GM19328 (cell line): ENCODE measurements around the gene NF1.
"Not testable (repeated sequence)": the region's sequence is repeated elsewhere in the genome, so short reads cannot be mapped to it uniquely, and the experiment has no call there.

Source experiments
- ATAC-seq: cut with Tn5 transposase; IDR thresholded peaks from one replicate; pipeline ENCODE4 v1.9.1; 2021; ENCODE audit warnings: mild to moderate bottlenecking, moderate library complexity; ENCODE audit not compliant: unreplicated experiment

Gene NF1

DNA sequence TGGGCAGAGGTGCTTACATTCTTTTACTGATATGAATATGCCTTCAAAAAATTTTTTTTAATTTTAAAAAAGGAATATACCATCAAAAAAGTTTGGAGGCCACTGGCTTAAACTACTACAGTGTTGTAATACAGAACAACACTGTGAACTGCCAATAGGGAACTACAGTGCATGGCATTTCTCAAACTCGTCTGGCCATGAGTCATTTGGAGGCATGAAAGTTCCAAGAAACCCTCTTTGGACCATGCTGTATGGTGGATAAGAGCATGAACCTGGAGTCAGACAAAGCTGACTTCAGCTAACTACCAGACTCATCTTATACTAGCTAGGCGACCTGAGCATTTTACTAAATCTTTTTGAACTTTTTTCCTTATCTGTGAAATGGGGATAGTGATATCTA, 9.2 kb upstream of the NF1 start:
- no peak for ATAC-seq

DNA sequence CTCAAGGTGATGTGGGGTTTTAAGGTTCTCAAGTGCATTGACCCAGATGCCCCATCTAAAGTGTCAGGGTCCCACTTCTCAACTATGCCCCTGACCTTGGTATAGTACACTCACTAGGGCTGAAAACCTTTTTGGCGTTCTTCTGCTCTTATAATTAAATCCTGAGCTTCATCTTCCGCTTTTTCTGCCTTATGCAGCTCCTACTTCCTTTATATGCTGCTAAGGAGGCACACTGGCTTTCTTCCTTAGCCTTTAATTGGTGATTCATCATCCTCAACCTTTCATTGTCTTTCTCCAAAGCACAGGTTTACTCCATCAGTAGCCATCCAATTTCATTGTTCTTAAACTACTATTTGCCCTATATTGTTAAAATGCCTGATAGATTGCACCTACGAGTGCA, 5.3 kb upstream of the NF1 start:
- no peak for ATAC-seq

DNA sequence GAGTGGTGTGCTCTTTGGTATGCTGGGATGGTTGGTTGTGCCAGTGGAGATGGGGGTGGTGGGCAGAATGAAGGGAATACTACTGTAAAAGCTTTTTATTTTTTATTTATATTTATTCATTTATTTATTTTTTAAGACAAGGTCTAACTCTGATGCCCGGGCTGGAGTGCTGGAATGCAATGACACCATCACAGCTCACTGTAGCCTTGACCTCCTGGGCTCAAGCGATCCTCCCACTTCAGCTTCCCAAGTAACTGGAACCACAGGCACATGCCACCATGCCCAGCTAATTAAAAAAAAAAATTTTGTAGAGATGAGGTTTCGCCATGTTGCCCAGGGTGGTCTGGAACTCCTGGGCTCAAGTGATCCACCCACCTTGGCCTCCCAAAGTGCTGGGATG, 4.1 kb upstream of the NF1 start:
- ATAC-seq: not testable (repeated sequence)

DNA sequence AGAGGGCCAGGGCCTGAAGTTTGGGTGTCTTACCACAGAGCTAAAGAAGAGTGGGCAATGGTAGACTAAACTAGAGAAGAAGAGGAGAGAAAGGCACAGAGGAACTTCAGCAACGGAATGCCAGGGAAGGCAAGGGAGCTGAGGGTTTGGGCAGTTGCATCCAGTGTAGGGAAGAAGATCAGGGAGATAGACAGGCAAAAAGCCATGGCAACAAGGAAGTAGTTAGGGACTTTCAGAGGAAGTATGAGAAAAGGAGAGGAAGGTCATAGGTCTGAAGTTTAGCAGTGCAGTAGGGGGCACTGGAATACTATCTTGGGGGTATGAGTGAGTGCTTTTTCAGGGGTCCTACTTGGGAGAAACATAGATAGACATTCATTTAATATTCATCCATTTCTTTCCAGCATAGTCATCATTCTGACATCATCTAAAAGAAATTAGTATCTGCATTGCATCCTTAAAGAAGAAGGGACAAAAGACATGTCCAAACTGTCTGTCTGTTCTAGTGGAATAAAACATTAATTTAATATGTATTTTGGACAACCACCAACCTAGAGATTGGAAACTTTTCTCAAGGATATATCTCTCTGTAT, 2.2 kb upstream of the NF1 start:
- ATAC-seq: no peak

DNA sequence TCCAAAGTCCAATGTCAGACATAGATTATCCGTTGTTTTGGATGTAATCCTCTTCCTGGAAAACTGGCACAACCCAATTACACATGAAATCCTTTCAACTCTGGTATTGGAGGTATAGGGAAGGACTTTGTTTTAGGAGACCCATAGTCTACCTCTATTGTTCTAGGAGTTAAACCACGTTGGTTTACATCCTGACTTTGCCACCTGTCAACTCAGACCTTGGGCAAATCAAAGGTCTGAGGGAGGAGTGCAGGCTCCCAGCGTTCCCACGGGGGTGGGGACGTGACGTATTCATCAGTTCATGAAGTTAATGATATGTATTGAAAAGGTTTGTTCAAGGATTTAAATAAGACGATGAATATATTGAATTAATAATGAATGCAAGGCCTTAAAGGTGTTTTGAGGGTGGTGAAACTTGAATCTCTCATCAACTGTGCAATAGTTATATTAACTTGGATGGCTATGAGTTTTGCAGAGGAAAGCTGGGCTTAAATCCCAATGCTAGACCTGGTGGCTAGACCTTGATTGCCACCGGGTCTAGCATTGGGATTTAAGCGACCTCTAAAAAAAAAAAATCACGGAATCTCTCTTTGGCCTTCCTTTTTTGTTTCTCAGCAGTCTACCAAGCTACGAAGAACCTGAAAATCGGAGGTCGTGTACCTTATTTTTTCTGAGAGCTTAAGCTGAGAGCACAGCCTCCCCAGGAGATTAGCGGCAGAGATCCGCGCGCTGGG, 744 bp upstream of the NF1 start:
- no peak for ATAC-seq

DNA sequence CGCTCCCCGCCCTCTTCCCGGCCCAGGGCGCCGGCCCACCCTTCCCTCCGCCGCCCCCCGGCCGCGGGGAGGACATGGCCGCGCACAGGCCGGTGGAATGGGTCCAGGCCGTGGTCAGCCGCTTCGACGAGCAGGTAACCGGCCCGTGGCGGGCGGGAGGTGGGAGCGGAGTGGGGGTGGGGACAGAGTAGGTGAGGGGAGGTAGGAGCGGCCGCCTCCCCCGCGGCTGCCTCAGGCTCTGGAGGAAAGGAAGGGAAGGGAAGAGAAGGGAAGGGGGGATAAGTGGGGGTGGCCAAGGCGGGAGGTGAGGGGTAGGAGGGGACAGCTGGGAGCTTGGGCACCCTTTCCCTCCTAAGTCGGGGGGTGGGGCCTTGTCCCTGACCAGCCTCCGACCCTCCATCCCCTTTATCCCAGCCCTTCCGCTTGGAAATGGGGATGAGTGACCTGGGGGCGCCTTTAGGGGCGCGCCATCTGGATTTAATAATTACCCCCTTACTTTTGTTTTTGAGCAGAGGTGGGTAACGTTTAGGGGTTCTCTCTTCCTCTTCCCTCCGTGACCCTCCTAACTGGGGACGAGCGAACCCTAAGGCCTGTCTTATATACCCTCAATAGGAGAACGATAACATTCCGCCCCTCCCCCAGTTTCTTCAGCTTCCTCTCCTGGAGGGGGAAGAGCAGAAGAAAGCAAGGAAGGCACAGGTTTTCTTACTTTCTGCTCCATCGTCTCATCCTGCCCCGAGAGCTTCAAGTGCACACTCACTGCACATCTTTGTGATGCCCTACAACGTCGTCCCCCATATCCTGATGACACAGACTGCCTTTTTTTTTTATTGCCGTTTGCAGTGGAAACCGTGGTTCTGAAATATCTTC, 694 bp downstream of the NF1 start:
- no peak for ATAC-seq

DNA sequence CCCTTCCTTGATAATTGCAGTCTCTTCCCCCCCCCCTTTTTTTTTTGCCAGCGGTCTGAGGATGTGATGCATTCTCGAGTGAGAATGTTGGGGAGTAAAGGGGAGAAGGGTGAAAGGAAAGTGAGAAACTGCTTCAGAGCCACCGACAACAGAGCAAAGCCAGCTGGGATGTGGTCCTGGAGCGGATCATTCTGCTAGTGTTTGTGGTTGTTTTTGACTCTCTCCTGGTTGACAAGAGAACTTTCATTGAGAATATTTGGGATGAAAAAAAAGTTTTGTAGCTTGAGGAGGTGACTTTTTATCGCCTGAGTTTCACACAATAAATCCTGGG, 1.3 kb downstream of the NF1 start:
- ATAC-seq: no peak

DNA sequence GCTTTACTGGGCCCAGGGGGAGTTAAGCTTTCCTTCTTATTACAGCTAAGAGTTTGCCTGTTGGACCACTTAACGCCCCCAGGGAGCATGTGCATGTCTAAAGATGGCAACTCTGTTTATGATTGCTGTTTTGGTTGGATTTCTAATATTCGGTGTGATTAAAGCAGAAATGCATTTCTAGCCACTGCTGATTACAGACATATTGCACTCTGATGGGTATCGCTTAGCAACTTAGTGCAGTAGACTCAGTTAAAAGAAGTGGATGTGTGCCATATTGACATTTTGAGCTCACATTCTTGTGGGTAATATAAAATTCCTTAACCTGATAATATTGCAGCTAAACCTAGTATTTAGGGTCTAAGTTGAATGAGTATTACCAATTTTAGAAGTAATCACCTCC, 4.2 kb downstream of the NF1 start:
- ATAC-seq: no peak

DNA sequence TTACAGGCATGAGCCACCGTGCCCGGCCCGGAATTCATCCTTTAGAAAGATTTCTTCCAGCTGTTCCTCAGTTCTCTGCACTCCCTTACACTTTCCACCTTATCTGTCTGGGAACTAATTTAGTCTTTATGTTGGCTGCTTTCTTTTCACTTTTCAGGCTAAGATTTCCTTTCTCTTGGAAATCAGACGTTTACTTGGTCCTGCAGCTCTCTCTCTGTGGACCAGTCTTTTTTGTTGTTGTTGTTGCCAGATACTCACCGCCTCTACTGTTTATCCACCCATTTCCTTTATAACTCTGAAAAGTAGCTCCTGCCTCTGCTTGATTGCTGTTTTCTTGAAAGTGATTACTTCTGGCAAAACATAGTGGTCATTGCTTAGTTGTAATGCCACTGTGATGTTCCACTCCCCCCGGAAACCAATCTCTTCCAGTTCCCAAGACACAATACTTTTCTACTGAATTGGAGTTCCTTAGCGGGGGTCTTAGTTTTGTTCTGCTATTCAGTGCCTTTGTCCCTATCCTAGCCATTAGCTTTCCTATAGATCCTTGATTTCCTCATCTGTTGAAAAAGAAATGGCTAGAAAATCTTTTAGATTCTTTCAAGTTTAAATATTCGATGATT, 6.2 kb downstream of the NF1 start:
- no peak for ATAC-seq

DNA sequence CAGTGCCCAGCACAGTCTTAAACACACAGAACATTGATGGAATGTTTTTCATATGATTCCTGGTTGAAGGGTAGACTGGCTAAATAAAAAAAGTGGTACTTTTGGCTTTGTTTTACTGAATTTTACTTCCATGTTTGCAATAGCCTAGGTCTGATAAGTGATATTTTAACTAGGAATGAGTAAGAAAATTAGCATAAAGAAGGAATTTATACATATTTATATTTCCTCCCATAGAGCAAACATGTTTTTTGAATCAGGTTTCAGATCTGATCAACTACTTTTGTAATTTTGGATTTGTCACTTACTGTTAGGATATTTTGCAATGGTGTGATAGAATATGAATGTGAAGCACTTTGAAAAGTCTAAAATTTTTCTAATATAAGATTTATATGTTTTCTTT, 7.2 kb downstream of the NF1 start:
- ATAC-seq: no peak

DNA sequence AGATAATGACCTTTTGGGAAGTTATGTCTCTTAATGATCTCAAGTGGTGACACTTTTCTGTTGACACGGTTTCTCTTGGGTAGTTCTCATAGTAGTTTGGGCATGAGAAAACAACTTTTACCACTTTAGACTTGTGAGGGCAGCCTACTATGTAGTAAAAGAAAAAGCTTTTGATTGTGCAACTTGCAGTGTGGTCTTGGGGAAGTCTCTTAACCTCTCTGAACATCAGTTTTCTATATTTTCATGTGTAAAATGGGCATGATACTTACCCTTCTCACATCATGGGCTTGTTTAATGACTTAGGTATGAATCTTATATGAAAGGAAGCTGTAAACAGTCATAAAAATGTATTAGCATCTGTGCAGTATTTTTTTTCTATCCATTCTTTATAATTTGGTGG, 11.2 kb downstream of the NF1 start:
- ATAC-seq: no peak

DNA sequence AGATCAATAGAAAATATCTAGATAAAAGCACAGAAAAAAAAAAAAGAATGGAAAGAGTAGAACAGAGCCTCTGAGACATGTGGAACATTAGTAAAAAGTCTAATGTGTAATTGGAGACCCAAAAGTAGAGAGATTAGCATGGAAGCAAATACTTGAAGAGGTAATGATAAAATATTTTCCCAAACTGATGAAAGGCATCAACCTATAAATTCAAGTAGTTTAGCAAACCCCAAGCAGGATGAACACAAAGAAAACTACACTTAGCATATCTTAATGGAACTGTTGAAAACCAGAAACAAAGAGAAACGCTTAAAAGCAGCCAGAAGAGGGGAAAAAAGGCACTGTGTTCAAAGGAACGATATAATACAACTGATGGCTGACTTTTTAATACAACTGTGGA, 16.4 kb downstream of the NF1 start:
- no peak for ATAC-seq

DNA sequence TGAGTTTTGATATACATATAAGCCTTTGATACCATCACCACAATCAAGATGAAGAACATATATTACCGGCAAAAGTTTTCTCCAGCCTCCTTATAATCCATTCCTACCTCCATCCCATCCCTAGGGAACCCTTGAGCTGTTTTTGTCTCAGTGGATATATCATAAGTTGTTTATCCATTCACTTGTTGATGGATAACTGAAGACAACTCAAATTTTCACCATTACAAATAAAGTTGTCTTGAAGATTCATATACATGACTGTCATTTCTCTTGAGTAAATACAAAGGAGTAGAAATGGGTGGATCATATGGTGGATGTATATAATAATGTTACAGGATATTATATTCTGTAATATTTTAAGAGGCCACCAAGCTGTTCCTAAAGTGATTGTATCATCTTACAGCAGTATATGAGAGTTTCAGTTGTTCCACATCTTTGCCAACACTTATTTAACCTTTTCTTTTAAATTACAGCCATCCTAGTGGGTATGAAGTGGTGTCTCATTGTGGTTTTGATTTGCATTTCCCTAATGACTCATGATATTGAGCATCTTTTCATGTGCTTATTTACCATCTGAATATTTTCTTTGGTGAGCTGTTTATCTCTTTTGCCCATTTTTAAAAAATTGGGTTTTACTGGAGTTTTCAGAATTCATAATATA, 17.4 kb downstream of the NF1 start:
- no peak for ATAC-seq

DNA sequence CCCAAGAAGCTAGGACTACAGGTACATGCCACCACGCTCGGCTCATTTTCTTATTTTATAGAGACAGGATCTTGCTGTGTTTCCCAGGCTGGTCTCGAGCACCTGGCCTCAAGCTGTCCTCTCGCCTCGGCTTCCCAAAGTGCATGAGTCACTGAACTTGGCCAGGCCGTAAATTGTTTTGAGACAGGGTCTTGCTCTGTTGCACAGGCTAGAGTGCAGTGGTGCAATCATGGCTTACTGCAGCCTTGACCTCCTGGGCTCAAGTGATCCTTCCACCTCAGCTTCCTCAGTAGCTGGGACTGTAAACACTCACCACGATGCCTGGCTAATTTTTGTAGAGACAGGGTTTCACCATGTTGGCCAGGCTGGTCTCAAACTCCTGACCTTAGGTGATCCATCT, 18.6 kb downstream of the NF1 start:
- not testable (repeated sequence) for ATAC-seq

DNA sequence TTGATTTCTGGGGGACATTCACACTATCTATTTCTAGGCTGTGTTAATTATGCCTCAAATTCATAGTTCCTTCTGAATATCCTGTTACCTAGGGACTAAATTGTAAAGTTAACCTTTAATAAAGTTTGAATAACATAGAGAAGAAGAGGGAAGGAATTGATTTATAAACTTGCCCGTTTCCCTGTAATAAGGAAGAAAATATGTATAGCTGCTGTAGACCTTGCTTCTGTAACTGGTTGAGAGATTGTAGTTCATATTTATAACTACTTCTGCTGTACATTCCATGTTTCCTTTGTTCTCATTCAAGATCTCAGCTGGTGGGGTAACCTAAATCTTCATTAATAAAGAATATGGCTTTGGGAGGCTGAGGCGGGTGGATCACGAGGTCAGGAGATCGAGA, 19.2 kb downstream of the NF1 start:
- ATAC-seq: no peak

DNA sequence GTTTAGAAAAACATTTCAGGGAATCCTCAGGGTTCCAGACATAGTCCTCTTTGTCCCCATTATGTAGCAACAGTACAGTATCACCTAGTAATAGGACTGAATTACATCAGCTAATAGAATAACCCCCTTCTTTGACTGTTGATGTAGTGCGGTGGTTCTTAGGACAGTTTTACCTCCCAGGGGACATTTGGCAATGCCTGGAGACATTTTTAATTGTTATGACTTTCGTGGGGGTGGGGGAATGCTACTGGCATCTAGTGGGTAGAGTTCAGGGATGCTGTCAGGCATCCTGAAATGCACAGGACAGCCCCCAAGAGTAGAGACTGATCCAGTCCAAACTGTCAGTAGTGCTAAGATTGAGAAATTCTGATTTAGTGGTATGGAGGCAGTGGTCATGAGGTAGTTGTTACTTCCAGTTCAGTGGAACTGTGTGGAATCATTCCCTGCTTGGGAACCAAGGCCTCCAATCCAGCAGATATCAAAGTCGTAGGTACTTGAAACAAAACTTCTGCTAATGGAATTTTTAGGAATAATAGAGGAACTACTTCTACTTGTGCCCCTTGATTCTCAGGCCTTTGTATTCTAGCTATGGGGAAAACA, 20.3 kb downstream of the NF1 start:
- no peak for ATAC-seq

DNA sequence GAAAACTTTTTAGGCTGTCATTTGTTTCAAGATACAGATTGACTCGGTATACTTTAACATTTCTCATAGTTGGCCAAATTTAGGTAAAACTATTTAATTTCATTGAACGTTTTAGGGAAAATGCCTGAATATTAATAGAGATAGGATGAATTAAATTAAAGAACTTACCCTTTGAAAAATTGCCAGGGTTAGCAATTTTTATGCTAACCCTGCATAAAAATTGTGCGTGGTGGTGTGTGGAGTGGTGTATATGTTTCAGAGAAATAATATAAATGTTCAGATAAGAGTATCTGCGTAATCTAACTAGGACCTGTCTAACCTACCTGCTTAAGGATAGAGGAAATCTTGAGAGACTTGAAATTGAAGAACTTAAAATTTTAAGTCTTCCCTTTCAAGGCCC, 21.4 kb downstream of the NF1 start:
- ATAC-seq: no peak

DNA sequence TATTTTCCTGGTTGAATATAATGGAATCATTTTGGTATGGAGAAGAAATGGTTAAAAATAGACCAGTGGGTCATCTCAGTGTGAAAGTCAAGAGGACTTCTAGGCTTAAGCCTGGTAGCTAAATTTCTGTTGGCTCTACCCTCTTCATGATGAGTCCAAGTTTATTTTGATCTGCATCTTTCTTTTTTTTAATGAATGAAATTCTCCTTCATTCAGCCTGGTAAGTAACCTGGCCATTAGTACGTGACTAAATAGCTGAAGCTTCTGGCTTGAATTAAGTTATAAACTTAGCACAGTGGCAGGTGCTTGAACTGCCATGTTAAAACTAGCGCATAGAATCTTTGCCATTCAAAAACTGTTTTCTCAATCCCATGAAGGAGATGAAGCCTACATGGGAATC, 28.0 kb downstream of the NF1 start:
- ATAC-seq: no peak

DNA sequence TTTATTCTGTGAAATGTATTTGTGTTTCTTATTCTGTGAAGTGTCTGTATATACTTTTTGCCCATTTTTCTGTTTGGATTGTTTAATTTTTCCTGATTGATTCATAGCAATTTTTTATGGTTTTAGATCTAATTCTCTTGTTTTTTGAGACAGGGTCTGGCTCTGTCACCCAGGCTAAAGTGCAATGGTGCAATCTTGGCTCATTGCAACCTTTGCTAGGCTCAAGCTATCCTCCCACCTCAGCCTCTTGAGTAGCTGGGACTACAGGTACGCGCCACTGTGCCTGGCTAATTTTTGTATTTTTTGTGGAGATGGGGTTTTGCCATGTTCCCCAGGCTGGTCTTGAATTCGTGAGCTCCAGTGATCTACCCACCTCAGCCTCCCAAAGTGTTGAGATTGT, 31.5 kb downstream of the NF1 start:
- ATAC-seq: no peak

DNA sequence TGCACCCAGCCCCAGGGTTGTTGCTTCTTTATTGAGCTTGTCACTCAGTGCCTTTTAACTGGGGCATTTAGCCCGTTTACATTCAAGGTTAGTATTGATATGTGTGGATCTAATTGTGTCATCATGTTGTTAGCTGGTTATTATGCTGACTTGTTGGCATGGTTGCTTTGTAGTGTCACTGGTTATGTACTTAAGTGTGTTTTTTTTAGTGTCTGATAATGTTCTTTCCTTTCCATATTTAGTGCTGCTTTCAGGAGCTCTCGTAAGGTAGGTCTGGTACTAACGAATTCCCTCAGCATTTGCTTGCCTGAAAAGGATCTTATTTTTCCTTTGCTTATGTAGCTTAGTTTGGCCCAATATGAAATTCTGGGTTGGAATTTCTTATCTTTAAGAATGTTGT, 33.5 kb downstream of the NF1 start:
- no peak for ATAC-seq
